HG03097 (cell line): ENCODE results near the gene P2RY2.
"Not testable (repeated sequence)": the region's sequence is repeated elsewhere in the genome, so short reads cannot be mapped to it uniquely, and the experiment has no call there.

Experiments
- ATAC-seq: cut with Tn5 transposase; IDR thresholded peaks from one replicate; pipeline ENCODE4 v1.9.1; 2021; ENCODE audit not compliant: unreplicated experiment, low FRiP score

The P2RY2 gene

DNA sequence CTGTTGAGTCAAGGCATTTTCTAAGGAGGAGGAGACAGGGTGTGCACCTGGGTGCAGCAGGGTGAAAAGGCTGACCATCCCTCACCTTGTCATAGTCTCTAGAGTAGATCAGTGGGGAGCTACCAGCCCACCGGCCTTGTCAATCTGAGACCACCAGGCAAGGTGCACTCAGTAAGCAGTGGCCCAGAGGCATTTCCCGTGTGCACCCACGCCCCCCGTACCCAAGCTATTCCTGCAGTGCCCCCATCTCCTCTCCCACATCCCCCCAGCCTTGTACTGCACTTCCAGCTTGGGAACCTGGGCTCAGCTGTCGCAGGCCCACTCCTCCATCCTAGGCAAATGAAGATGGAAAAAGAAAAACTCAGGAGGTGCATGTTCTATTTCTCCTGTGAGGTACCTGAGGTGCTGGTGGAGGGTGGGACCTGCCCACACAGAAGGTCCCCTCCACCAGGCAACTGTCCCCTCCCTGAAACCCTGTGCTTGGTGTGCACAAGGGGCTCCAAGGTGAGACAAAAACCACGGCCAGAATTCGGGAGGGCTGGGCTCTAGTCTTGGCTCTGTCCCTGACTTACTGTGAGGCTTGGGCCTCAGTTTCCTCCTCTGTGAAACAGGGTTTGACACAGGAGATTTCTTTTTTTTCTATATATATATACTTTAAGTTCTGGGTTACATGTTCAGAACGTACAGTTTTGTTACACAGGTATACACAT lies 8.4 kb downstream of the P2RY2 start:
- ATAC-seq, result no peak

DNA sequence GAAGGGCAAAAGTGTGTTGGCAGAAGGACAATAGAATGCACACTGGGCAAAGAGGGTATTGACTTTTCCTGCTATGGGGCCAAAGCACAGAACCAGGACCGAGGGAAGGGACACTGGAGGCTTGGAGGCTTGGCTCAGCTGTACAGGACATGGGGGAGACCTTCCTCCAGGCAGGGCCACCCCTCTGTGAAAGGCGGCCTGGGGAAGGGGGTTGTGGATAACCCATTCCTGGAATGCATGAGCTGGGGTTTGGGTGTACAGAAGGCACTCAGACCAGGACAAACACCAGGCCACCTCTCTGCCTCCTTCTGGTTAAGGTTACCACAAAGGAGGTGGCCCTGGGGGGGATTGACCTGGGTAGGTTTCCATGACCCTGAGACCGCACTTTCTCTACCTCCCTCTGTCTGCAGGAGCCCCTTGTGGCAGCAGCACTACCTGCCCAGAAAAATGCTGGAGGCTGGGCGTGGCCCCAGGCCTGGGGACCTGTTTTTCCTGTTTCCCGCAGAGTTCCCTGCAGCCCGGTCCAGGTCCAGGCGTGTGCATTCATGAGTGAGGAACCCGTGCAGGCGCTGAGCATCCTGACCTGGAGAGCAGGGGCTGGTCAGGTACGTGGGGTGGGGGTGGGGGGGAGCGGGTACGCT lies 9.6 kb downstream of the P2RY2 start:
- no peak for ATAC-seq

GRCh38 chr11:73228268-73229134 lies 10.4 kb downstream of the P2RY2 start:
- no peak for ATAC-seq

- no peak for ATAC-seq
Measured at GRCh38 chr11:73229321-73229895, 11.3 kb downstream of the P2RY2 start.

- ATAC-seq, result no peak
Measured at GRCh38 chr11:73229896-73230875, 12.1 kb downstream of the P2RY2 start.

- no peak for ATAC-seq
Measured at GRCh38 chr11:73230931-73231330, 12.8 kb downstream of the P2RY2 start.

- ATAC-seq, result not testable (repeated sequence)
Measured at GRCh38 chr11:73232487-73232886, 14.4 kb downstream of the P2RY2 start.

GRCh38 chr11:73233211-73233610 lies 15.1 kb downstream of the P2RY2 start:
- no peak for ATAC-seq

DNA sequence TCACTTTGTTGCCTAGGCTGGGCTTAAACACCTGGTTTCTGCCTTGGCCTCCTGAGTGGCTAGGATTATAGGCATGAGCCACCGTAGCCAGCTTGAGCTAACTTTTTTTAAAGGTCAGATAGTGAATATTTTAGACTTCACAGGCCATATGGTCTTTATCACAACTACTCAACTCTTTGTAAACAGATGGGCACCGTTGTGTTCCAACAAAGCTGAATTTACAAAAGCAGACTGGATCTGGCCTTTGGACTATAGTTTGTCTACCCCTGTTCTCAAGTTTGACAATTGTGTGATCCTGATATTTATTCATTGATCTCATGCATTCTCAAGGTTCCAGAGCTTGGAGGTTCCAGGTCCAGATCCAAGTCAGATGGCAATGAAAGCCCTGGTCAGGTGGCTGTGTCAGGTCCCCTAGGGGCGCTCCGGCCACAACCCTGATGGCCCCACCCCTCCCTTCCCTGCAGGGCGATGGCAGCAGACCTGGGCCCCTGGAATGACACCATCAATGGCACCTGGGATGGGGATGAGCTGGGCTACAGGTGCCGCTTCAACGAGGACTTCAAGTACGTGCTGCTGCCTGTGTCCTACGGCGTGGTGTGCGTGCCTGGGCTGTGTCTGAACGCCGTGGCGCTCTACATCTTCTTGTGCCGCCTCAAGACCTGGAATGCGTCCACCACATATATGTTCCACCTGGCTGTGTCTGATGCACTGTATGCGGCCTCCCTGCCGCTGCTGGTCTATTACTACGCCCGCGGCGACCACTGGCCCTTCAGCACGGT lies 15.8 kb downstream of the P2RY2 start:
- no peak for ATAC-seq

GRCh38 chr11:73234471-73235181 lies 16.5 kb downstream of the P2RY2 start:
- ATAC-seq, result no peak

DNA sequence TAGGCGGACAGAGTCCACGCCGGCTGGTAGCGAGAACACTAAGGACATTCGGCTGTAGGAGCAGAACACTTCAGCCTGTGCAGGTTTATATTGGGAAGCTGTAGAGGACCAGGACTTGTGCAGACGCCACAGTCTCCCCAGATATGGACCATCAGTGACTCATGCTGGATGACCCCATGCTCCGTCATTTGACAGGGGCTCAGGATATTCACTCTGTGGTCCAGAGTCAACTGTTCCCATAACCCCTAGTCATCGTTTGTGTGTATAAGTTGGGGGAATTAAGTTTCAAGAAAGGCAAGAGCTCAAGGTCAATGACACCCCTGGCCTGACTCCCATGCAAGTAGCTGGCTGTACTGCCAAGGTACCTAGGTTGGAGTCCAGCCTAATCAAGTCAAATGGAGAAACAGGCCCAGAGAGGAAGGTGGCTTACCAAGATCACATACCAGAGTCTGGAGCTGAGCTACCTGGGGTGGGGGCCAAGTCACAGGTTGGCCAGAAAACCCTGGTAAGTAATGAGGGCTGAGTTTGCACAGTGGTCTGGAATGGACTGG lies 17.2 kb downstream of the P2RY2 start:
- ATAC-seq, result no peak

- no peak for ATAC-seq
Measured at GRCh38 chr11:73236205-73236765, 18.2 kb downstream of the P2RY2 start.

DNA sequence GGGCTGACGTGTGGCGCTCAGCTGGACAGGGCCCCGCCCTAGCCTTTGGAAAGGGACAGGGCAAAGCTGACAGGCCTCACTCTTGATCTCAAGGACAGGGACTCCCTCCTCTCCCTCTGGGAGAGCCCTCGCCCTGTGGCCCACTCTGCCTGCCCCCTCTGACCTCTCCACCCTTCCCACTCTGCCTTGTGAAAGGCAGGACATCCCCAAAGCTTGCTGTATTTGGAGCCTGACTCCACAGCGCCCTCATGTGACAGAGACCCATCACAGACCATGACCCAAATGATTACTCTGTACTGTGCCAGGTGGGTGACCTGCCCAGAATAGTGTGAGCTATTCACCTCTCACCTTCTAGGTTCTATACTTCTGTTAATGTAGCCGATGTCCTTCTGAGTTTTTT lies 18.8 kb downstream of the P2RY2 start:
- ATAC-seq, result no peak

- ATAC-seq, result no peak
Measured at GRCh38 chr11:73237471-73238290, 19.6 kb downstream of the P2RY2 start.

GRCh38 chr11:73239111-73239521 lies 21.0 kb downstream of the P2RY2 start:
- no peak for ATAC-seq

DNA sequence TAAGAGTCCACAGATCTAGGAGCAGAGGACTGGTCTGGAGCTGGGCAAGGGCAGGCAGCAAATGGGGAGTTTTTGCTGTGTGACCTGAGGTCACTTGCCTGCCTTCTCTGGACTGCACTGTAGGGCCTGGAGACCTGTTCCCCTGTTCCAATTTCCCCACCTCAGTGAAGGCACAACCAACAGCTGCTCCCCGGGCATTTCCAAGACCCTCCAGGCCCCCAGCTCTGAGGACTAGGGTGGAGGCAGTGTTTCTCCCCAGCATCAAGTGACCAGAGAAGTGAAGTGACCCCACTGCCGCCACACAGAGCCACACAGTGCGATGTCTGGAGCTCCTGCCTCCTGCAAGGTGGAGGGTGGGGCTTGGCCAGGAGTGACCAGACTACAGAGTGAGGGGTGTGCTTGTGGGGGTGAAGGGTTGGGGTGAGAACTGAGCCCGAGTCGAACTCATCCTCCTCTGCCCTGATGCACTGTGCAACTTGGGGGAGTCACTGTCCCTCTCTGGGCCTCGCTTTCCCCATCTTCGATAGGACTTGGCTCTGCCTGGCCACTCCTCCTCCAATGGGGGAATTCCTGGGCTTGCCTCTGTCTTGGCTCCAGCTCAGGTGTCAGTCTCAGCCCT lies 21.6 kb downstream of the P2RY2 start:
- ATAC-seq, result no peak
